Pulmonary artery endothelial cell (primary cell): ENCODE data around the gene TNFRSF18. TPM values are rescaled to one million over a fixed set of nuclear protein-coding genes. Genes with fewer than 3 reads are reported as not detected.
A peak's percentile ranks its signal among the peaks of the same experiment; 100 is the strongest.

Experiments
- DNase-seq: peaks from one replicate; pipeline ENCODE4 v3.0.0-alpha.2; 2011; ENCODE audit warnings: low read depth, low spot score
- total RNA-seq: library from RNA; depleted of rRNA; stranded (reverse); fragments of >200 nt; gene quantifications from 2 replicates; pipeline ENCODE4 v1.2.3, GENCODE V29; 2014

TNFRSF18 gene
- total RNA-seq, 1 donor from 2014 or later = not detected

DNA sequence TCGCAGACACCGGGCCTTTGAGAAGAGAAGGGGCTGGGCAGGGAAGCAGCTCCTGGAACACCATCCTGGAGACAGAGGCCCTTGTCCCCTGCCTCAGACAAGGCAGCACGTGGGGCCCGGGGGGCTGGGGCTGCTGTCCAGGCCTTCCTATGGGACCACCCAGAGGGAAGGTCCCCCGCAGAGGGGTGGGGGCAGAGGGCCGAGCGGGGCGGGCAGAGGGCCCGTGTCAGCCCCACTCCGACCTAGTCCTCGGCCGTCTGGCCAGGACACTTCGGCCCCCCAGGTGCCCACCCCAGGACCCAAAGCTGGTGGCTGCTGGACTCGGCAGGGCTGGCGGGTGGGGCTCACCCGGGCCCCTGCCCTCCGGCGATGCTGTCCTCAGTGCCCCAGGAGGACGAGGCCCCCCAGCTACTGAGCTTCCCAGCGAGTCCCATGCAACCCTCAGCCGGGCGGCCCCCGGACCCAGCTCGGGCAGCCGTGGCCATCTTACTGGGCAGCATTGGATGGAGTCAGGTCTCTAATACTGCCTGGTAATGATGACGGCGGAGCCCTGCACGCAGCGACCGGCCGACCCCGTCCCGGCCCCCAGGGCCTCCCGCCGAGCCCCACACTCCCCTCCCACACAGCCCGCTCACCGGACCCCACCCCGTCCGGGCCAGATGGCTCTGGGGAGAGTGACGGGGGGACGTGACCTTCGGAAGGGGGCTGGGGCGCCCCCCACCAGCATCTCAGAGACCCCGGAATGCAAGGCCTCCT, 39.6 kb downstream of the TNFRSF18 start:
- DNase-seq = no peak

DNA sequence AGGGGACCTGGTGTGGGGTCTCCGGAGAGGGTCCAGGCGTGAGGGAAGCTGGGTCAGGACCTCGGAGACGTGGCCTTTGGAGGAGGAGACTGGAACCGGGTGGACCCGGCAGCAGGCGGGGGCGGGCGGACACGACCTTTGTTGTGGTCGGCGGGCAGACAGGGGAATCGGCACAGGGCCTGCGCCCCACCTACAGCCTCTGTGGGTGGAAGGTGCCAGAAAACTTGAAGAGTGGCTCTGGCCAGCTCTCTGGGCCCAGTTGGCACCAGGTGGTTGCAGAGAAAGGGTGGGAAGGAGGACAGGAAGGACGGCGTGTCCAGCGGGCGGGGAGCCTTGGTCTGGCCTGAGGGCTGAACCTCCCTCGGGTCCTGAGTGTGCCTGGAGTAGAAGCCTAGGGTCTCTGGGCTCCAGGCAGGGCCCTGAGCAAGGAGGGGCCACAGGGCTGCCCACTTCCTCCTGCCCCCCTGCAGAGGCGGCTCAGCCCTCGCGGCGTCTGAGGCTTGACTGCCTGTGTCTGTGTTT, 40.4 kb downstream of the TNFRSF18 start:
- DNase-seq = no peak

DNA sequence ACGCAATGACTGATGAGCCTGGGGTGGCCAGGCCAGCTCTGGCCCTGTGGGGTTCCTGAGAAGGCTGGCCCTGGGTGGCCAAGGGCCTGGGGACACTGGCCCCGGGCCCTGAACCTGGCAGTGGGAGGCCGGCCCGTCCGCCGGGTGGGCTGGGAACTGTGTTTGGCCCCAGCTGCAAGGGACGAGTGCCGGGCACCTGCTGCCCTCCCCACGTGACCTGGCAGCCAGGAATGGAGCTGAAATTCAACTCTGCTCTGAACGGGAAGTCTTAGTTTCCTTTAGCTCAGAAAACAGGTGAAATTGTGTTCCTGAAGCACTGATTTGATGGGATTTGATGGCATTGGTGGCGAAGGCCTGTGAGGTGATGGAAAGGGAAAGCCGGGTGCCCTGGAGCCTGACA, 40.9 kb downstream of the TNFRSF18 start:
- no peak for DNase-seq

DNA sequence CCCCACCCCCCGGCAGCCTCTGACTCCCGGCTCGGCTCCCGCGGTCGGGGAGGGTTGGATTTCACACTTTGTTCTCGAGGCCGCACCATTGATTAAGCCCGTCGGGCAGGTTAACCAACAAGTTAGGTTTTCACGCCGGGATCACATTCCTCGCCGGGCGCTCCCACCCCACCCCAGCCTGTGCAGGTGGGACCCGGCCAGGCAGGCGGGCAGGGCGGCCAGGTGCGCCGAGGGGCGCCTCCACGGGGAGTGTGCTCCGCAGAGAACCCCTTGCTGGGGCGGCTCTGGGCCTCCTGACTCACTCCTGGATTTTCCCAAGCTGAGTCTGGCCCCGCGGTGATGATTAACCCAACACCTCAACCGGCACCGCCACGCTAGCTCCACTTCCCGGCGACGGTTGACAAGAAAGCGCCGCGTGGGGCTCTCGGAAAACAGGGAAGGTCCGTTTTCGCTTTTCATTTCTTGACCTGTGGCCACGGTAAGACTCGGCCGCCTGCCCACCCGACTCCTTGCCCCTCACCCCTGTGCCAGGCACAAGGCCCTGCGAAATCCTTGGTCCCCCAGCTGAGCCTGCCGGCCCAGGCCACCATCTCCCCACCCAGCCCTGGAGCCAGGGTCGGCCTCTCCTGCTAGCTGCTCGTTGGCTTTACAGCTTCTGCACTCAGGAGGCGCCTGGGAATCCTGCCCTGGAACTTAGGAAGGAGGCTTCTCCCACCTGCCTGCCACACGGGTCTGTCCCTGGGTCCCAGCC, 41.5 kb downstream of the TNFRSF18 start:
- DNase-seq = no peak

DNA sequence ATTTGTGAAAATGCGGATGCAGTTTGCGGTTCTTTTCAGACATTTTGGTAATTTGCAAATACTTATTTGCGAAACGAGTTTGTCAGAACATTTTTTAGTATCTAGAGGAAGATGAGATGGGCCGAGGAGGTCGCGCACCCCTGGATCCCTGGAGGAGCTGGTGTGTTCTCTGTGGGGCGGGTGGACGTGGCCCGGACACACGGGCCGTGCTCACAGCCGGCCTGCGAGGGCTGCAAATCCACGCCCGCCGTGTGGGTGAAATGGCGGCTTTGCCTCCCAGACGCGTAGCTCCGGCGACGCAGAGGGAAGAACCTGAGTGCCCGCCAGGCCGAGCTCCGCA, 42.1 kb downstream of the TNFRSF18 start:
- no peak for DNase-seq

DNA sequence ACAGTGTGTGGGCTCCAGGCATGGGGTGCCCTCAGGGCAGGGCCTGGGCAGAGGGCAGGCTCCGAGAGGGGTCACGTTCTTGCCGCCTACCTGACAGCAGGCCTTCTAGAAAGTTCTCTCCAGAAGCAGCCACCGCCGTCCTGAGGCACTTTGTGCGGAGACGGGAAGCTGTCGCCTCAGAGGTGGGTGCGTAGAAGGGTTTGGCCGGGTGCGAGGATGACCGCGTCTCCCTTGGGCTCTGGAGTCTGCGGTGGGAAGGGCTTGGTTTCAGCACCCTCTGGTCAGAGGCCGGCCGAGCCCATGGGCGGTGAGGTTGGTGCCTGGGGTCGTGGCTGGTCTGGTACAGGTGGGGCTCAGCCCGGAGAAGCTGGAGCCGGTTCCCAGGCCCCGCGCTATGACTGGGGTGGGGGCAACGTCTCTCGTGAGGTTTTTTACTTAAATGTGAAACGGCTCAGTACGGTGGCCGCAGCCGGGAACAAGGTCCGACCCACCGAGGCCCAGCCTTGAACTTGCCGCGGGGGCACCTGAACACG, 42.8 kb downstream of the TNFRSF18 start:
- no peak for DNase-seq

DNA sequence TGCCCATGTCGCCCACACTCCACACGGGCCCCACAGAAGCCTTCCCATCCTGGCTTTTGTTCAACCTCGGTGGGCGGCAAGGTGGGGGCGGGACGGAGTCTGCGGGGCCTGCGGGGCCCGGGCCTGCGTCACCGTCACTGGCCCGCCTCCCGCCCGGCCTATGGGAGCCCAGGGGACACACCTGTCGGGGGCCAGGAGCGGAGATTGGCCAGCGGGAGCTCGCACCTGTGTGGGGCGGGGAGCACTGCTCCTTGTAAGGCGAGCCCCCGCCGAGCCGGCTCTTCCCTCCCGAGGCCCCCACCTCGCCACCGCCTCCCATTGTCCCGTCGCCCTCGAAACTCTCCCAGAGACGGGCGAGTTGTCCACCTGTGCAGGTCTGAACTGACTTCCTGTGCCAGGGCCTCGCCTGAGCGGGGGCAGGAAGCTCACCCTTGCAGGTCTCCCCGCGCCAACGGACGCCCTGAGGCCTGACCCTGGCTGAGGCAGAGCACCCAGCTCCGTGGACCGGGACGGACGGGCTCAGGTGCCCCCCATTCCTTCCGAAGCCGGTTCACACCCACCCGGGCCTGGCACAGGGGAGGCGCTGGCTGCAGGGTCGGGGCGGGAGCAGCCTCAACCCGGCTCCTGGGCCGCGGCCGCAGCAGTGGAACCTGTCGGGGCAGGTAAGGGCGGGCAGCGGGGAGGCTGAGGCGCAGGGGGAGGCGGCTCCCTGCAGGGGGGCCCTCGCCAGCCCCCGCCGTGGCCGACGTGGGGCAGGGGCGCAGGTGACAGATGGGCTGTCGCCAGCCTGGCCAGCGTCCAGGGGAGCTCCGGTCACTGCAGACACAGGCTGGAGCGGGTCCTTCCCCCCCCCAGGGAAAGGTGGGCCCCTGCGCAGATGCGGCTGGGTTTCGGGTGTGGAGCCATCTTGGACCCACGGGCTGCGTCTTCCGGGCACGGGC, 43.5 kb downstream of the TNFRSF18 start:
- DNase-seq = no peak

DNA sequence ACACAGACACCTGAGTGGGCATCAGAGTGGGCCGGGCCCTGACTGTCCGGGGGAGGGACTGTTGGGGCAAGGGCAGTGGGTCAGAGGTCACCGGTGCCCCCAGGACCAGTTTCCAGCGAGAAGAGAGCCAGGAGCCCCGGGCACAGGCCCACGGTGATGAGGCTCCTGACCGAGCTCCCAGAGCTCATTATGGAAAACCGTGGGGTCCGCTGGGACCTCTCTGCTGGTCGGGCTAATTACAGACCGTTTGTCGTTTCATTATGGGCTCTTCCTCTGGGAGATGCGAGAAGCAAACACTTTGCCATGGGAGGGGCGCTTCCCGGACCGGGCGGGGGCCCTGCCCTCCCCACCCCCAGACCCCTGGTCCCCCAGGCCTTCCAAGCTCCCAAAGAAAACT, 44.7 kb downstream of the TNFRSF18 start:
- DNase-seq = no peak

DNA sequence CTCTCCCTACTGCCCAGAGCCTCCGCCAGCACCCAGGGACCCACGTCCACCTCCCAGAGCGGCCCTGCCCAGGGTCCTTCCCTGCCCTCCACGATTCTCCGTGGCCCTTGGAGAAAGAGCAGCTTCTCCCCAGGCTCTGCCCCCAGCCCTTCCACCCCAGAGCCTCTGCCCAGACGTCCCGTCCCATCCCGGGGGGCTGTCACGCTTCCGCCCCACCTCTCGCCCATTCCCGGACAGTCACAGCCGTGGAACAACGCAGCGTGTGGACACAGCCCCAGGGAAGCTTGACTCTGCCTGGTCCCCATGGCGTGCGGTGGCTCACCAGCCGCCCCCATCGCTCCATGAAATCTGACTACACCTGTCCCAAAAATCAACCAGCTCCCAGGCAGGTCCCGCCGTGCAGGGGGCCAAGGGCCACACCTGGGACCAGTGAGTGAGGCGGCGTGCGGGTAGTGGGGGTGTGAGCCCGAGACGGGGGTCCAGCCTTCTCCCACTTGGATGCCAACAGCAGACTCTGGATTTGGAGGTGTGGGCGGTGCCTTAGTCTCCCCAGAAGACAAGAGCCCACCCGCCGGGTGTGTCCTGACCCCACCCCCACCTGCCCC, 45.2 kb downstream of the TNFRSF18 start:
- DNase-seq = no peak

DNA sequence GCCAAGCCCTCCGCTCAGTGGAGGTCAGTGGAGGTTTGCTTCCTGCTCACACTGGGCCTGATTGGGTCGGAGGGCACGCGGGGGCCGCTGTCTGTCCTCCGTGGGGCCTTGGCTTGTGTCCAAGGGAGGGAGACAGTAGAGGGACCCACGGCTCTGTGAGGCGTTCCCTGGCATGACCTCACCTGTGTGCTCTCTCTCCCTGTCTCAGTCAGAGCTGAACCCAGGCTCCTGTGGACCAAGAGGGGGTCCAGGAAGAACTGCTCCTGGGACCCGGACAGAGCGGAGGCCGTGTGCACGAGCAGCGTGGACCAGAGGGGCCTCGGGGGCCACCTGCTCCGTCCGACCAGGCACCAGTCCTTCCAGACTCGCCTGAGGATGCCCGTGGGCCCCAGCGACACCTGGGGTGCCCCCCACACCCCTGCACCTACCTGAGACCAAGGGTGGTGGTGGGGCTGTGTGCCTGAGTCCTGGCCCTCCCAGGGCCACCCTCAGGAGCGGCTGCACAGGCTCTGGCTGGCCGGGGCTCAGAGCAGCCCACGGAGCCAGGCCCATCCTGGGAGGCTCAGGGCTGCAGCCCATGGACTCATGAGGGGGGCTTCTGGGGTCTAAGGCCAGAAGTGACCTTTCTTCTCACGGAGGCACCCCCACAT, 46.0 kb downstream of the TNFRSF18 start:
- no peak for DNase-seq

DNA sequence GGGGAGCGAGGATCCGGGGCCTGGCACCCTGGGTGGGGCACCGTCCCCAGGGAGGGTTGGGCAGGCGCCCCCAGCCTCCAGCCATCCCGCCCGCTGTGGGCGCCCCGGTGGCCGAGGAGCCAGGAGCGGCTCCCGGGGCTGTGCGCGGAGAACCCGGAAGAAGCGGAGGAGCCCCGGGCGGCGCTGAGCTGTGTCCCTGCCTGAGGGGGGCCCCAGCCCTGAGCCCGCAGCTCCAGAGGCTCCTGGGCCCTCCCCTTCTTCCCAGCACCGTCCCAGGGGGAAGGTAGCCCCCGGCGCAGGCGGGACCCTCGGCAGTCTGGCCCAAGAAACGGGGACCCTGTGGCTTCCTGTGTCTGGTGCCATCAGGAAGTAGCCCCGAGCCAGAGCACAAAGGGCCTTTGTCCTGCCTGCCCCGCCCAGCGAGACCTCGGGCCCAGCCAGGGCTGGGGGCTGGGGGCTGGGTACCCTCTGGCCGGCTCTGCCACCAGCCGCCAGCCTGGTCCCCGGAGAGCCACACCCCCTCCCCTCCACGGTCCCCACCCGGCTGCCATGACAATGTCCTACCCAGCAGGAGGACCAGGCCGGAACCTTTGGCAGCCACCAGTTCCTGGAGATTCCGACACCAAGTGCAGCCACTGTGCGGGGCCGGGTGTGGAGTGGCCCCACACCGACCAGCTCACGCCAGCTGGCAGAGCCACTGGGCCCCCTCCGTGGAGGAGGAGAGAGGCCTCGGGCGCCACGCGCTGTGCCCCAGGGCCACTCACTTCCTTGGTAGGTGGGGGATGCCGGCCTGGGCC, 48.3 kb downstream of the TNFRSF18 start:
- DNase-seq = no peak

DNA sequence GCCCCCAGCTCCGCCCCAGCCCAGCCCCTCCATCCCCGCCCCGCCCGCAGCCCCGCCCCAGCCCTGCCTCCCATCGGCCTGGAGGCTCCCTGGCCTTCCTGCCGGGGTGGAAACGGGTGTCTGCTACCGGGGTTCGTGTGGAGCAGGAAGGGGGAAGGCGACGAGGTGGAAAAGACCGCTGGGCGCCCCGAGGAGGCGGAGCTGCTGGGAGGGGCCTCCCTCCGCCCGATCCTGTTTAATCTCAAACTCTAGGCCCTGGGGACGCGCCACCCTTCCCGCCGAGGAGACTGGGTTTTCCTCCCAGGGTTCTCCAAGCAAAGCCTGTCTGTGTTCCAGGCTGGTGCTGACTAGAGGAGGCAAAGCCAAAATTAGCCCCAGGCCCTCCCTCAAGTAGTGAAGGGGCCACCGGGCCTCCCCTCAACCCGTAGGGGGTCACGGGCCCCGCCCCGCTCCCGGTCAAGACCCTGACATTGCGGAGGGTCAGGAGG, 48.9 kb downstream of the TNFRSF18 start:
- peak; percentile 46 for DNase-seq

DNA sequence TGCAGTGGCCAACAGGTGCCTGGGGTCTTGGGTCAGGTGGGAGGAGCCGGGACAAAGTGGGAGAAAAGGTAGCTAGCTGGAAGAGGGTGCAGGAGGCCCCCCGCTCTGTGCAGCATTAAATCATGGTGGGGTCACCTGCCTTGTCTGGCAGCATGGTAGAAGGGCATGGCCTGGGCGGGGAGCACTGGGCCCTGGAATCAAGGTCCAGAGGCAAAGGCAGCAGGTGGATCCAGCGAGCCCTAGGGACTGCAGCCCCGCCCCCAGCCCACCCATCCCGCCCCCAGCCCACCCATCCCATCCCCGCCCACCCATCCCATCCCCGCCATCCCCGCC, 49.4 kb downstream of the TNFRSF18 start:
- no peak for DNase-seq

DNA sequence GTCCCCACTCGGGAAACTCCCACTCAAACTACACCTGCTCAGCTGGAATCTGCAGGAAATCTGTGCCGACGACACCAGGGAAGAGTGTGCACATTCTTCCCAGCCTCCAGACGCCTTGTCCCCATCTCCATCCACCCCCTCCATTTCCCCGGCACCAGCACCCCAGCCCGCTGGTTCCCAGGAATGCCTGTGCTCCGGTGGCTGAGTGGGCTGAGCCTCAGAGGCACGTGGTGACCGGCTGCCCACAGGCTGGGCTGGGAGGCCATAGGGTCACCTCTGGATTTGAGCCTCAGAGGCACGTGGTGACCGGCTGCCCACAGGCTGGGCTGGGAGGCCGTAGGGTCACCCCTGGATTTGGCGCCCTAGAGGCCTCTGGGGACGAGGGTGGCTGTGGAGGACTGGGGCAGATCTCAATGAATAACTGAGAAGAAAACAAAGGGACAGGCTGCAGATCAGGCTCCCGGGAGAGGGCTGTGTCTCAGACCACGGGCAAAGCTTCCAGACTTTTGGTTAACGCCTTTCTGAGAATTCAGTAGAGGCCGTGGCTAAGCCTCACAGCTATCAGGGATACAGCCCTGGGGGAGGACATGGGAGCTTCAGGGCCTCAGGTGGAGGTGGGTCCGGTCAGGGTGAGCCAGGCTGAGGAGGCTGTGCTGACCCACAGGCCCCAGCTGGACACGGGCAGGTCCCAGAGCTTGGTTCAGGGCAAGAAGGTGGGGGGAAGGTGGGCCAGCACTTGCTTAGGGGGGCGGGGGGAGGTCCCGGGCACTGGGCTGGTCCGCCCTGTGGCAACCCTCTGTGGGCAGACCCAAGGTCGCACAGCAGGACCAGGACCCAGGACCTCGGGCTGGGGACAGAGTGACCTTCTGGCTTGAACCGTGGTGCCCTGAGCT, 50.0 kb downstream of the TNFRSF18 start:
- DNase-seq = no peak

DNA sequence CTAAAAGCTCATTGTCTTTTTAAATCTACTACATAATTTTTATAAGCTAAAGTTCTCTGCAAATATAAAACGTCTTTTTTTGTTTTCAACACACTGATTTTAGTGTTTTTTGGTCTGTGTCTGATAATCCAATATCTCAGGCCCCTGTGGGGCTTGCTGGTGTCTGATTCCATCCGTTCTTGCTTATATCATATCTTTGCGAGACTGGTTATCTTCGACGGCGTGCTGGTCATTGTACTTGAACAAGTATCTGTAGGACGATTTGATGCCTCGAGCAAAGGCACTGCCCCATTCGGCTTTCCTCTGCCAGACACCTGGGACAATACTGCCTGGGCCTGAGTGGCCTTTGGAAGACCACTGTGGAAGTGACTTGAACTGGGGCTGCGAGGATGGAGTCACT, 51.1 kb downstream of the TNFRSF18 start:
- no peak for DNase-seq

DNA sequence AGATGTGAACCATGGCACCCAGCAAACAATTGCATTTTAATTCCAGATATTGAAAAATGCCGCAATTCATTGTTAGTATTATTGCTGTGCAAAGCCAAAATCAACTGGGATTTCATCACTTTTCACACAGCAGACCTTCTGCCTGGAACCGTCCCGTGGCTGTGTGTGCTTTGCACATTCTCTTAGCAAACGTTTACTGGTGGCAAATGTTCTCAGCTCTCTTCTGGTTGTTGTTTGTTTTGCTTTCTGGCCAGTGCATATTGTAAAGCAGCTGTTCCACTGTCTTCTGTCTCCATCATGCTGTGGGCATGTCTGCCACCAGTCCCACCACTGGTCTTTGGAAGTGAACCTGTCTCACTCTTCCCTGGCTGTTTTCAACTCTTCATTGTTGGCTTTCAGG, 52.5 kb downstream of the TNFRSF18 start:
- no peak for DNase-seq
